SJCRH30 (cell line): ENCODE measurements around the gene P3H3. TPM values are rescaled to one million over a fixed set of nuclear protein-coding genes. Genes with fewer than 3 reads are reported as not detected.

Source experiments
- DNase-seq, 2 experiments: peaks; one replicate each; pipeline ENCODE4 v3.0.0-alpha.2; 2015 to 2020
- H3K27ac ChIP-seq: fragments of 250-450 bp; sonication (Bioruptor Pico); 2 replicates; pipeline ENCODE4 v1.5.1; 2020; ENCODE audit warnings: mild to moderate bottlenecking, moderate library complexity
- H3K27me3 ChIP-seq: fragments of 250-450 bp; sonication (Bioruptor Pico); 2 replicates; pipeline ENCODE4 v1.5.1; 2020; ENCODE audit warnings: mild to moderate bottlenecking, moderate library complexity
- H3K36me3 ChIP-seq: fragments of 250-450 bp; sonication (Bioruptor Pico); 2 replicates; pipeline ENCODE4 v1.5.1; 2020; ENCODE audit warnings: mild to moderate bottlenecking, moderate library complexity
- H3K4me1 ChIP-seq: fragments of 250-450 bp; sonication (Bioruptor Pico); 2 replicates; pipeline ENCODE4 v1.5.1; 2020; ENCODE audit warnings: mild to moderate bottlenecking, moderate library complexity
- H3K4me3 ChIP-seq: fragments of 250-450 bp; sonication (Bioruptor Pico); 2 replicates; pipeline ENCODE4 v1.5.1; 2020; ENCODE audit warnings: mild to moderate bottlenecking, moderate library complexity
- H3K9me3 ChIP-seq: fragments of 250-450 bp; sonication (Bioruptor Pico); replicated peaks from 2 replicates; pipeline ENCODE4 v1.5.1; 2020; ENCODE audit warnings: mild to moderate bottlenecking, moderate library complexity
- total RNA-seq: library from RNA; depleted of rRNA; stranded (reverse); fragments of >200 nt; shearing (Covaris generic); gene quantifications from 2 replicates; pipeline ENCODE4 v1.2.3, GENCODE V29; 2014

Gene P3H3
- total RNA-seq, 1 experiment from 2014 or later: 19.3 TPM

DNA sequence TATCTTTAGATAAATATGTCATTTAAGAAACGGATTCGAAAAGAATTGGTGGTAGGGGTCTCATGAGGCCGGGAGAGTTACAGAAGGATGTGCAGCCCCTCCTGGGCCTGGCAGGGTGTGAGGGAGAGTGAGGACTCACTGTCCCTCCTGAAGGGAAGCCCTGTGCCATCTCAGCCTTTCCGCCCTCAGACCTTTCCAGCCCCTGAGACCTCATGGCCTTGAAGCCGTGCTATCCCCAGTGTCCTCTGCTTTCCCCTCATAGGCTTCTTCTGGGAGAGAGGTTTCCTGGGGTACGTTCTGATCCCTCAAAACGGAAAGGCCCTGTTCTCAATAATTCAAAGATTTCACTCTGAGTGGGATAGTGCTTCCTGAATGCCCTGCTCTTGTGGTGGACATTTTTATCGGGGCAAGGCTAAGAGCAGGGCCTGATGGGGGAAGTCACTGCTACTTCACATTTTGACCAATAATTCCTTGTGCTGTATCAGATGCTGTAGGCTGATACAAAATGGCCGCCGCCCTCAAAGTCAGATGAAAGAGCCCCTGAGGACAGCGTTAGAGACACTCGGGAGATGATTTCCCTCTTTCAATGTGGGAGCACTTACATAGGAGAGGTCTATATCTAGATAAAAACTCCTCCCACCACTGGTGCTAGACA is 37.6 kb upstream of the P3H3 start:
- Histone ChIP-seq H3K4me3 (no peak overlapping the region), H3K36me3 (no peaks in the 10 kb centered on the region), H3K9me3 (no peaks in the 10 kb centered on the region), H3K27ac (no peak overlapping the region), H3K4me1 (peaks cover 4% of the 10 kb centered on the region; the same call in 1 of the 2 replicates), H3K27me3 (peaks cover 5% of the 10 kb centered on the region)
- DNase-seq: no peak

DNA sequence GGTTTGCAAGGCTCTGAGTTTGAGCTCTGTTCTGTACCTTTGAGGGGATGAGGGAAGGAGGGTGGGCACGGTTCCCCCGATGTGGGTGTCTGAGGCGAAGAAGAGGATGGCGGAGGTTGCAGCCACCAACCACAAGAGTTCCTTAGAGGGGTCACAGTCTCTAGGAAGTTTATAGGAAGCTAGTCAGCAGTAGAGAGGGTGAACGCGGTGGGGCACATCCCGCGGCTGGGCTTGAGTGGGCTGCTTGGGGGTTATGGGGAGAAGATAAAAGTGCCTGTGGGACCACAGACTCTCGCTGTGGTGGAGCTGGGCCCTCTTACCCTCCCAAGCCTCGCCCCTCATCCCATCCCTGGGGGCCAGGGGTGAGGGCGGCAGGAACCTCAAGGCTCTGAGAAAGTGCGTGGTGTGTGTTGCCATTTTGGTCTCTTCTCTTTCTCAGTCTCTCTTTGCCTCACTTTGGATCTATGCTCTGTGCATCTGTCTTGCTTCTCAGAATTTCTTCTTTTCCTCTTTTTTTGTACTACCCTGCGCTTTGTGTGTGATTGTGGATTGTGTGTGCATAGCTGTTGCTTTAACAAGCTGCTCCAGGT is 36.2 kb upstream of the P3H3 start:
- Histone ChIP-seq H3K27ac (no peak overlapping the region), H3K9me3 (no peaks in the 10 kb centered on the region), H3K36me3 (no peaks in the 10 kb centered on the region), H3K4me1 (peaks cover 4% of the 10 kb centered on the region; the same call in 1 of the 2 replicates), H3K4me3 (peak overlapping the region; percentile 24), H3K27me3 (peaks cover 14% of the 10 kb centered on the region)
- DNase-seq: no peak

DNA sequence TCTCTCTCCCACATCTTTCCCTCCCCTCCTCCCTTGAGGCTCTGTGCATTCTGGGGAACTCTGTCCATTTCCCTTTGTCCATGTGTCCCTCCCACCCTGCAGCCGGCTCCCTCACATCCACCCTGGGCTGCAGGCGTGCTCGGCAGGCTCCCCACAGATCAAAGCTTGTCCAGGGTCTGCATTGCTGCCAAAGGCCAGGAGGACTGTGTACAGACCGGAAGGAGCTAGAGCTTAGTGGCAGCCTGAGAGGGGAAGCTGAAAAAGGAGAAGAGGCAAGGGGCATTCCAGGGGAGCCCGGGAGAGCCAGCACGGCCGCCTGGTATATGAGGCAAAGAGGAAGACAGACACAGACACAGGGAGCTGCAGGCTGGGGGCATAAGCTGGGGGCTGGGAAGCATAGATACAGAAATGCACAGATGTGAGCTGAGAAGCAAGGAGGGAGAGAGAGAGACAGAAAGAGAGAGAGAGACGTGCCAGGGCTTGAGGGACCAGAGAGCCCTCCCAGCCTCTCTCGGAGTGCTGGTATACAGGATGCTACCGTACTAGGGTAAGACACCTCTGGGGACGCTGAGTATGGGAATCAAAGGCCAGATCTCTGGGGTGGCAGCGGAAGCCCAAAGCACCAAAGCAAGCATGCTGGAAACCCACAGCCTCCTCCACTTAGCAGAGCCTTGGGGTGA is 35.5 kb upstream of the P3H3 start:
- Histone ChIP-seq H3K27ac (no peak overlapping the region), H3K4me3 (peak overlapping the region; percentile 24), H3K36me3 (no peaks in the 10 kb centered on the region), H3K27me3 (peaks cover 14% of the 10 kb centered on the region), H3K4me1 (peaks cover 4% of the 10 kb centered on the region; the same call in 1 of the 2 replicates), H3K9me3 (no peaks in the 10 kb centered on the region)
- peak; percentile 40 to 58 for DNase-seq

DNA sequence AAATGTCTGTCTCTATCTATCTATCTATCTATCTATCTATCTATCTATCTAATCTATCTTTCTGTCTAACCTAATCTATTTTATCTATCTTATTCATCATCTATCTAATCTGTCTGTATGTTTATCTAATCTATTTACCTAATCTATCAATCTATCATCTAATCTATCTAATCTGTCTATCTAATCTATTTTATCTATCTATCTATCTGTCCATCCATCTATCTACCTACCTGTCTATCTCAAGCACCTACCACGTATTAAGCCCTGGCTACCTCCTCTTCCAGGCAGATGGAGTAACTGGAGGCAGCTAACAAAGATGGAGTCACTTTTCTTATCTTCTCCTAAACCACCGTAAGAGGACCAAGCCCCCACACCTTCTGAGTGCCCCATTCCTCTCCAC is 33.1 kb upstream of the P3H3 start:
- H3K36me3 ChIP-seq: no peaks in the 10 kb centered on the region
- H3K4me3 ChIP-seq: no peak overlapping the region
- no peaks in the 10 kb centered on the region for H3K9me3 ChIP-seq
- no peak overlapping the region for H3K27ac ChIP-seq
- DNase-seq: no peak
- peaks cover 4% of the 10 kb centered on the region; the same call in 1 of the 2 replicates for H3K4me1 ChIP-seq
- H3K27me3 ChIP-seq: peaks cover 14% of the 10 kb centered on the region

DNA sequence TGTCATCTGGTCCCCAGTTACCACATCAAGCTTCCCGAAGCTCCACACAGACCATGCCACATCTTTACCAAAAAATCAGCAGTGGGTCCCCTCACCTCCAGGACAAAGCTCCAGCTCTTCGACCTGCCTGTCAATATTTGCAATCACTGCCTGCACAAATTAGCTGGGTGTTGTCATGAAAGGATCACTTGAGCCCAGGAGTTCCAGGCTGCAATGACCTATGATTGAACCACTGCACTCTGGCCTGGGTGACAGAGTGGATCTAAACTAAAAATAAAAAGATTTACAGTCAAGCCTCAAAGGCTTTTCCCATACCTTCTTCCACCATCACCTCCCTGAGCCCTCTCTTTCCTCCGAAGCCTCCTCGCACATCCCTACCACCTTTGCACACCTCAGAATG is 31.6 kb upstream of the P3H3 start:
- no peak overlapping the region for H3K4me3 ChIP-seq
- DNase-seq: no peak
- H3K36me3 ChIP-seq: no peaks in the 10 kb centered on the region
- no peaks in the 10 kb centered on the region for H3K9me3 ChIP-seq
- H3K27me3 ChIP-seq: peaks cover 14% of the 10 kb centered on the region
- H3K4me1 ChIP-seq: peaks cover 4% of the 10 kb centered on the region; the same call in 1 of the 2 replicates
- no peak overlapping the region for H3K27ac ChIP-seq

DNA sequence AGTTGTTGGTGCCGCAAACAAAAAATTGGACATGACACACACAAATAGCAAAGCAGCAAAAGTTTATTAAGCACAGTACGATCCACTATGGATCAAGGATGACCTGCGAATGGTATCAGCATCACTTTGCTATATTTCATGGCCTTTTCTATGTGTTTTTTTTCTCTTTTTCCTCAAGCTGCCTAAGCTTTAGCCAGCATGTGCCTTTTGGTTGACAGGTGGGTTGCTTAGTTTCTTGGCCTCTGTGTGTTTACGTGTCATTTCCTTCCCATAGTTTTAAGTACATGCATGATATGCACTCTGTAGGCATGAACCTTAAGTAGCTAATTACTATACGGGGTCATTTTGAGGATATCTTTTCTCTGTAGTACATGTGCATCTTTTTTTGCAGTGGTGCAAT is 29.1 kb upstream of the P3H3 start:
- no peaks in the 10 kb centered on the region for H3K9me3 ChIP-seq

DNA sequence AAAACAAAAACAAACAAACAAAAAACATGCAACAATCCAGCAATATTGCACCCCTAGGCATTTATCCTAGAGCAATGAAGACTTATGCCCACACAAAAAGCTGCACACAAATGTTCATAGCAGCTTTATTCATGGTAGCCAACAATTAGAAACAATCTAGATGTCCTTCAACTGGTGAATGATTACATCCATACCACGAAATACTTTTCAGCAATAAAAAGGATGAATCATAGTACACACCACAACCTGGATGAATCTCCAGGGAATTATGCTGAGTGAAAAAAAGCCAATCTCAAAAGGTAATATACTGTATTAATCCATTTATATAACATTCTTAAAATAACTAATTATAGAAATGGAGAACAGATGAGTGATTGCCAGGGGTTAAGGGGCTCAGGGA is 21.0 kb upstream of the P3H3 start:
- Histone ChIP-seq H3K4me3 (no peak overlapping the region), H3K9me3 (no peaks in the 10 kb centered on the region), H3K4me1 (no peaks in the 10 kb centered on the region), H3K27ac (no peak overlapping the region), H3K27me3 (peaks cover 13% of the 10 kb centered on the region; the same call in 1 of the 2 replicates), H3K36me3 (no peaks in the 10 kb centered on the region)
- DNase-seq: no peak

More for the DNA sequence above, 29.1 kb upstream of the P3H3 start:
- DNase-seq: no peak
- Histone ChIP-seq H3K27me3 (peaks cover 14% of the 10 kb centered on the region), H3K4me1 (no peaks in the 10 kb centered on the region), H3K4me3 (no peak overlapping the region), H3K36me3 (no peaks in the 10 kb centered on the region), H3K27ac (no peak overlapping the region)

DNA sequence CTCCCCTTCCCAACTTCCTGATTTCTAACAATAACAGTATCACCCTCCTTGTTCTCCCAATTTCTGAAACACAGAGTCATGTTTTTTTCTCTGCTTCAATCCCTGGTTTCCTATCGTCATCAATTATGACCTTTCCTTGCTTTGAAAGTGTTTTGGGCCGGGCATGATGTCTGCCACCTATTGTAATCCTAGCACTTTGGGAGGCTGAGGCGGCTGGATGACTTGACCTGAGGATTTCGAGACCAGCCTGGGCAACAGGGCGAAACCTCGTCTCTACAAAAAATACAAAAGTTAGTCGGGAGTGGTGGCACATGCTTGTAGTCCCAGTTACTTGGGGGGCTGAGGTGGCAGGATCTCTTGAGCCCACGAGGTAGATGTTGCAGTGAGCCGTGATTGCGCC is 19.2 kb upstream of the P3H3 start:
- H3K27me3 ChIP-seq: peaks cover 13% of the 10 kb centered on the region; the same call in 1 of the 2 replicates
- no peaks in the 10 kb centered on the region for H3K9me3 ChIP-seq
- no peak overlapping the region for H3K27ac ChIP-seq
- no peaks in the 10 kb centered on the region for H3K4me1 ChIP-seq
- no peak for DNase-seq
- no peaks in the 10 kb centered on the region for H3K36me3 ChIP-seq
- no peak overlapping the region for H3K4me3 ChIP-seq

DNA sequence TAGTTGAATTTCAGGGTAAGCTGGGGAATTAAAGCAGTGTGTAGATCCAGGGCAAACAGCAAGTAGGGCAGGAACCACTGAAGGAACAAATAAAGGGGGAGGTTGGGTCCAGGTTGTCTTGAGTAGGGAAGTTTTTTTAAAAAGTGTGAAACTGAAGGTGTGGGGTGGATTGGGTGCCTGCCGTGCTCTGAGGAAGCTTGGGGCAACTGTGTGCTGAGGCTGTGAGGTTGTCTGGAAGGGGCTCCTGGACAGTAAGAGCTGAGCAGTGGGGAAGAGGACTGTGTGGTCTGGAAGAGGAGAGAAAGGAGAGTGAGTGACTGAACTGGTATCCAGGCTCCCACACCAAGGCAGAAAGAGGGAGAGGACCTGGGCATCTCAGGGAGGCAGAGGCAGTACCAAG is 17.4 kb upstream of the P3H3 start:
- no peak for DNase-seq
- H3K27ac ChIP-seq: no peak overlapping the region
- no peaks in the 10 kb centered on the region for H3K36me3 ChIP-seq
- peaks cover 13% of the 10 kb centered on the region; the same call in 1 of the 2 replicates for H3K27me3 ChIP-seq
- H3K9me3 ChIP-seq: no peaks in the 10 kb centered on the region
- no peaks in the 10 kb centered on the region for H3K4me1 ChIP-seq
- H3K4me3 ChIP-seq: no peak overlapping the region

DNA sequence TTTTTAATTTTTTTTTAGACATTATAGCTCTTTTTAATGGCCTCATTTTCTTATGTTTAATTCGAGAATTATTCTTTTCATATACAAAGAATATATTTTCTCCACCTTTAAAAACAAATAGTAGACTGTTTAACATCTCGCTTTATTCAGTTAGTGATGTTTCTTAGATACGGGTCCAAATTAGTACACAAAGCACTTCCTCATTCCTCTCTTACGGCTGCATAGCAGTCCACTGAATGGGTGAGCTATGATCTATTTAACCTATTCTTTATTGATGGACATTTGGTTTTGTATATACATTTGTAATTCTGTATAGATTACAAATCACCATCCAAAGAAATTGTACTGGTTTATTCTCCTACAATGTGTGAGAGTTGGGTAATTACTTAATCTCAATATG is 14.8 kb upstream of the P3H3 start:
- no peak overlapping the region for H3K27ac ChIP-seq
- no peaks in the 10 kb centered on the region for H3K36me3 ChIP-seq
- no peak for DNase-seq
- H3K4me3 ChIP-seq: no peak overlapping the region
- no peaks in the 10 kb centered on the region for H3K4me1 ChIP-seq
- H3K27me3 ChIP-seq: peaks cover 13% of the 10 kb centered on the region; the same call in 1 of the 2 replicates
- no peaks in the 10 kb centered on the region for H3K9me3 ChIP-seq

DNA sequence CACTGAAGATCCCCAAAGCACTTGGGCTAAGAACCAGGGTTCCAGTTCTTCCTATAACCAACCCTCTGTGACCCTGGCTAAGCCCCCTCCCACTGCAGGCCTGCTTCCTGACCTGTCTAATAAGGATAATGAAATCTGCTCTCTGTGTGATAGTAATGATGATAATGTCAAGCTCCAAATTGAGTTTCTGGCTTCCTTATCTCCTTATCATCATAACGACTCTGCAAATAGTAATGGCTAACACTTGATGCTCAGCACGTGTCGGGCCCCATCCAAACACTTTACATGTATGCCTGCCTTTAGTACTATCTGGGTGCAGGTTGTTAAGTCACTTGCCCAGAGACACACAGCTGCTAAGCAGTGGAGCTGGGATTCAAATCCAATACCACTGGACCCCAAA is 11.6 kb upstream of the P3H3 start:
- H3K4me3 ChIP-seq: no peak overlapping the region
- no peak overlapping the region for H3K27ac ChIP-seq
- H3K27me3 ChIP-seq: peaks cover 18% of the 10 kb centered on the region
- H3K4me1 ChIP-seq: peaks cover 7% of the 10 kb centered on the region; the same call in 1 of the 2 replicates
- DNase-seq: peak in 1 of 2 experiments; percentile 0
- H3K36me3 ChIP-seq: no peaks in the 10 kb centered on the region
- H3K9me3 ChIP-seq: no peaks in the 10 kb centered on the region

DNA sequence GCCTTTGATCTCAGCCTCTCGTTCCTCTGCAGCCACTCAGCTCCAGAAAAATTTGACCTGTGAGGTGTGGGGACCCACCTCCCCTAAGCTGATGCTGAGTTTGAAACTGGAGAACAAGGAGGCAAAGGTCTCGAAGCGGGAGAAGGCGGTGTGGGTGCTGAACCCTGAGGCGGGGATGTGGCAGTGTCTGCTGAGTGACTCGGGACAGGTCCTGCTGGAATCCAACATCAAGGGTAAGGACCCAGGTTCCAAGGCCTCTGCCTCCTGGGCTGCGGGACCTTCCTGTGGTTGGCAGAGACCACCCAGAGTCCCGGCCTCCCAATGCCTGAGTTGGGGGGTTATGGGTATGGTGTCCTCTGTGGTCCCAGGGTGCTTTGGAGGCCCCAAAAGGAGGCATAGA is 11.1 kb upstream of the P3H3 start:
- peaks cover 15% of the 10 kb centered on the region for H3K27me3 ChIP-seq
- no peak overlapping the region for H3K4me3 ChIP-seq
- no peaks in the 10 kb centered on the region for H3K9me3 ChIP-seq
- no peak for DNase-seq
- H3K36me3 ChIP-seq: no peaks in the 10 kb centered on the region
- peaks cover 10% of the 10 kb centered on the region; the same call in 1 of the 2 replicates for H3K4me1 ChIP-seq
- H3K27ac ChIP-seq: no peak overlapping the region

DNA sequence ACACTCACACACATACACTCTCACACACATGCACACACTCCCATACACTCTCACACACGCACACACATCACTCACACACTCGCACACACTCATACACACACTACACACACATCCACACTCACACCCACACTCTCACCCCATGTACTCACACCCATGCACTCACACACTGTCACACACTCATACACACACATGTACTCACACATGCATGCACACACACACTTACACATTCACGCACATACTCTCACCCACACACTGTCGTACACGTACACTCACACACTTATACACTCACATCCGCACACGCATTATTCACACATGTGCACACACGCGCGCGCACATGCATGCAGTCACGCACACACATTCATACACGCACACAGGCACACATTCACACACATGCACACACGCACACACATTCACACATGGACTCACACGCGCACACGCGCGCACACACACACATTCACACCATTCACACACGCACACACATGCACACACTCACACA is 10.5 kb upstream of the P3H3 start:
- H3K4me1 ChIP-seq: peaks cover 10% of the 10 kb centered on the region; the same call in 1 of the 2 replicates
- H3K4me3 ChIP-seq: no peak overlapping the region
- no peaks in the 10 kb centered on the region for H3K36me3 ChIP-seq
- no peak overlapping the region for H3K27ac ChIP-seq
- peaks cover 14% of the 10 kb centered on the region for H3K27me3 ChIP-seq
- no peaks in the 10 kb centered on the region for H3K9me3 ChIP-seq
- no peak for DNase-seq

DNA sequence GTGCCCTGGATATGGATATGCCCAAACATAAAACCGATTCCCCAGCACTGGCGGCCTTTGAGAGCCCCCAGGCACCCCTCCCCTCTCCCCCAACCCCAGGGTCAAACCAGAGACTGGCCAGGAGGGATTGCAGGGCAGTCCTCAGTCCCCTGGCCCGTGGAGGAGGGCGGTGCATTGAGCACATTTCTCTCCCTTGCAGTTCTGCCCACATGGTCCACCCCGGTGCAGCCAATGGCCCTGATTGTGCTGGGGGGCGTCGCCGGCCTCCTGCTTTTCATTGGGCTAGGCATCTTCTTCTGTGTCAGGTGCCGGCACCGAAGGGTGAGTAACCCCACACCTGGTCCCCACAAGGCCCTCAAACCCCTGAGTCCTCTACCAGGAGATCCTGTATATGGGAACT is 10.0 kb upstream of the P3H3 start:
- Histone ChIP-seq H3K36me3 (no peaks in the 10 kb centered on the region), H3K9me3 (no peaks in the 10 kb centered on the region), H3K27ac (no peak overlapping the region), H3K4me1 (peaks cover 10% of the 10 kb centered on the region; the same call in 1 of the 2 replicates), H3K4me3 (no peak overlapping the region), H3K27me3 (peaks cover 14% of the 10 kb centered on the region)
- no peak for DNase-seq

DNA sequence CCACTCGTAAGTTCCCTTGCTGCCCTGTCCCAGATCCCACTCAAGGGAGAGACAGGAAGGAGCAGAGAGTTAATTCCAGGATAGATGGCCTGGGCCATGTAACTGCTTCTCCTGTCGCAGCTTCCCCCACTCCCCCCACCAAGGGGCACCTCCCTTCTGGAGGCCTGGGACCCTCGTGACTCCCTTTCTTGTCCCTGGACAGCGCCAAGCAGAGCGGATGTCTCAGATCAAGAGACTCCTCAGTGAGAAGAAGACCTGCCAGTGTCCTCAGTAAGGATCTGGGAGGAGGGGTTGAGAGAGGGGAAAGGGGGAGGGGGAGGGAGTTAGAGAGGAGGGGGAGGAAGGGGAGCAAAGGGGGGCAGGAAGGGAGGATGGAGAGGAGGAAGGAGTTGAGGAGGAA is 9.6 kb upstream of the P3H3 start:
- H3K27ac ChIP-seq: no peak overlapping the region
- no peak overlapping the region for H3K4me3 ChIP-seq
- DNase-seq: no peak
- H3K9me3 ChIP-seq: no peaks in the 10 kb centered on the region
- H3K4me1 ChIP-seq: peaks cover 10% of the 10 kb centered on the region; the same call in 1 of the 2 replicates
- peaks cover 14% of the 10 kb centered on the region for H3K27me3 ChIP-seq
- H3K36me3 ChIP-seq: no peaks in the 10 kb centered on the region
